IPS-15b (cell line): ENCODE results near the gene MFNG.
"Not testable (repeated sequence)": the region's sequence is repeated elsewhere in the genome, so short reads cannot be mapped to it uniquely, and the experiment has no call there.

Source experiments
- H3K27me3 ChIP-seq: one replicate; pipeline ENCODE4 v1.6.1; 2013; ENCODE audit warnings: low read length; ENCODE audit not compliant: control insufficient read depth, insufficient read depth
- H3K36me3 ChIP-seq: one replicate; pipeline ENCODE4 v1.6.1; 2013; ENCODE audit warnings: low read length; ENCODE audit not compliant: control insufficient read depth, insufficient read depth
- H3K4me1 ChIP-seq: one replicate; pipeline ENCODE4 v1.6.1; 2013; ENCODE audit warnings: mild to moderate bottlenecking, low read length; ENCODE audit not compliant: control insufficient read depth, insufficient read depth
- H3K4me3 ChIP-seq: one replicate; pipeline ENCODE4 v1.5.1; 2013; ENCODE audit warnings: low read depth, low read length
- H3K9ac ChIP-seq: one replicate; pipeline ENCODE4 v1.6.1; 2013; ENCODE audit warnings: low read depth, mild to moderate bottlenecking, low read length
- H3K9me3 ChIP-seq: one replicate; pipeline ENCODE4 v1.6.1; 2013; ENCODE audit warnings: mild to moderate bottlenecking, low read length; ENCODE audit not compliant: control insufficient read depth, insufficient read depth

MFNG gene

DNA sequence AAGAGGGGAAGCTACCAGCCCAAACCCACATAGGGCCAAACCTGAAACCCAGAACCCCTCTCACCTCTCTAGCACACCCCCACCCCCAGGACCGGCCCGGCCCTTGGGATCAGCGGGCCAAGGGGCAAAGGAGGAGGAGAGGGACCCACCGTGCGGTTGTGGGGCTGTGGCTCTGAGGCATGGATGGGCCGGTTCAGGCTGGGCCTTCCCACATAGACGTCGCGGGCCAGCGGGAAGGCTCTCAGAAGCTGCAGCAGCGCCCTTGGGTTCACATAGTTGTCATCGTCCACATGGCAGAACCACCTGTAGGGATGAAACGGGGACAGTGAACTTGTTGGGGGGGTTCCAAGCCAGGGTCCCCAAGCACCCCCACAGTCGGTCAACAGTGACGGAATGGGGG lies 7.0 kb downstream of the MFNG start:
- no peaks in the 10 kb centered on the region for H3K36me3 ChIP-seq

DNA sequence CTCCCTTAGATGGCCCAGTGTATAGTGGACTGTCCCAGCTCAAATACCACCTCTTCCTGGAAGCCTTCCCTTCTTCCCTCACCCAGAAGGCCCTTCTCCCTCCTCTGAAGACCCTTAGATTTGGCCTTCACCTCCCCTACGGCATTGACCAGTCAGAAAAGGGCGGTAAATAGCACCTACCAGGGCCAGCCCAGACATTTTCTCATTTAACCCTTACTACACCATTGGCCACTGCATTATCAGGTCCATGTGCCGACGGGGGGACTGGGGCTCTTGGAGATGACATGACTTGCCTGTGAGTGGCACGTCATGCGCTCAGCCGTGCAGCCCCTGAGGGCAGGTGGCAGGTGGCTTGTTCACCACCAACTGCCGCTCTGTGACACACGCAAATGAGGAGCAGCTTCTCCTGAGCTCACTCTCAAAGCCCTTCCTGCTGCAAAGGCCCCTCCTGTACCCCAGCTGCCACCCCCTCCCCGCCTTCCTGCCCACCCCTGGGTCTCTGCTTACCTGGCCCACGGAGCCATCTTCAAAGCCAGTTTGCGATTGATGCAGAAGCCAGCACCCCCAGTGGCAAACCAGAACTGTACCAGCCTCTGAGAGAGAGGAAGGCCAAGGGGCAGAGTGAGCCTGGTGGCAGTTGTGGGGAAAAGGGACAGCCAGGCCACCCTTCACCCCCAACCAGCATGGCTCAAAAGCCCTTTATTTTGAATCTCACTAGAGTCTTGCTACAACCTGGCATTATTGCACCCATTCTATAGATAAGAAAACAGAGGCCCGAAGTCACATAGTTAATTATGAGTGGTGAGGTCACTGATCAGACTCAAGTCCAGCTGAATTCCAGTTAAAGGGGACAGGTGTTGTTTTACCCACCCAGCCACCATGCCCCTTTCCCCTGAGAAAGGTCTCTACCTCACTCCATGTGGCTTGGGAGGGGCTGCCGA lies 9.5 kb downstream of the MFNG start:
- no peak overlapping the region for H3K9ac ChIP-seq
- no peak overlapping the region for H3K4me3 ChIP-seq
- H3K27me3 ChIP-seq, result no peaks in the 10 kb centered on the region
- H3K4me1 ChIP-seq, result no peaks in the 10 kb centered on the region
- H3K36me3 ChIP-seq, result no peaks in the 10 kb centered on the region
- no peaks in the 10 kb centered on the region for H3K9me3 ChIP-seq

More for the DNA sequence above, 7.0 kb downstream of the MFNG start:
- Histone ChIP-seq H3K4me3 (no peak overlapping the region), H3K27me3 (no peaks in the 10 kb centered on the region), H3K9me3 (no peaks in the 10 kb centered on the region), H3K4me1 (no peaks in the 10 kb centered on the region), H3K9ac (no peak overlapping the region)

- Histone ChIP-seq H3K4me1 (no peaks in the 10 kb centered on the region), H3K4me3 (no peak overlapping the region), H3K36me3 (peaks cover 2% of the 10 kb centered on the region), H3K27me3 (no peaks in the 10 kb centered on the region), H3K9me3 (no peaks in the 10 kb centered on the region), H3K9ac (no peak overlapping the region)
Observed at GRCh38 chr22:37474447-37475090, 11.6 kb downstream of the MFNG start.

- no peaks in the 10 kb centered on the region for H3K27me3 ChIP-seq
- H3K9me3 ChIP-seq, result no peaks in the 10 kb centered on the region
- H3K9ac ChIP-seq, result no peak overlapping the region
- H3K36me3 ChIP-seq, result peaks cover 2% of the 10 kb centered on the region
- H3K4me1 ChIP-seq, result no peaks in the 10 kb centered on the region
- H3K4me3 ChIP-seq, result no peak overlapping the region
Observed at GRCh38 chr22:37473437-37473946, 12.7 kb downstream of the MFNG start.

GRCh38 chr22:37472418-37473006 lies 13.7 kb downstream of the MFNG start:
- no peaks in the 10 kb centered on the region for H3K4me1 ChIP-seq

DNA sequence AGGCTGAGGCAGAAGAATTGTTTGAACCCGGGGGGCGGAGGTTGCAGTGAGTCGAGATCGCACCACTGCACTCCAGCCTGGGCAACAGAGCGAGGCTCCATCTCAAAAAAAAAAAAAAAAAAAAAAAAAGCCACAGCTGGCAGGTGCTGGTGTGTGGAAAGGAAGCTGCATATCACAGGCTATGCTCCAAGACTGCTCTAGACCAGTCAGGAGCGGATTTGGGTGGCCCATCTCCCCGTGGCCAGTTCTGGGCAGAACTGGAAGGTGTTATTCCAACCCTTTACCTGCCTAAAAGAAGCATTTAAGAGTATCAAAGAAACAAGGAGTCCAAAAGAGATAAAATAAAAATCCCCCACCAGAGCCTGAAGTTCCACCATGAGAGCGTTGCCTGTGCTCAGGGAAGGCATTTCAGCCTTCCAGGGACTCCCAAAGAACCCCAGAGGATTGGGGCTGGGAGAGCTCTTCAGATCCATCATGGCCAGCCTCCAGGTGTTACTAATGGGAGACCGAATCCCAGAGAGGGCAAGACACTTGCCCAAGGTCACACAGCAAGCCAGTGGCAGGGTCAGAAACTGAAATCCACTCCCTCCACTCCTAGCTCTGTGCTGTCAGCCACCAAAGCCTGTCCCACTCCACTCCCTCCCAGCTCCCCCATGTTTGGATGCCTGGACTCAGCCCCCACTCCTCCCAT lies 14.3 kb downstream of the MFNG start:
- Histone ChIP-seq H3K4me3 (no peak overlapping the region), H3K9ac (no peak overlapping the region), H3K27me3 (no peaks in the 10 kb centered on the region), H3K4me1 (no peaks in the 10 kb centered on the region), H3K9me3 (no peaks in the 10 kb centered on the region), H3K36me3 (peaks cover 2% of the 10 kb centered on the region)

More at GRCh38 chr22:37472418-37473006, 13.7 kb downstream of the MFNG start:
- Histone ChIP-seq H3K36me3 (peaks cover 2% of the 10 kb centered on the region), H3K9me3 (no peaks in the 10 kb centered on the region), H3K4me3 (no peak overlapping the region), H3K27me3 (no peaks in the 10 kb centered on the region), H3K9ac (no peak overlapping the region)

DNA sequence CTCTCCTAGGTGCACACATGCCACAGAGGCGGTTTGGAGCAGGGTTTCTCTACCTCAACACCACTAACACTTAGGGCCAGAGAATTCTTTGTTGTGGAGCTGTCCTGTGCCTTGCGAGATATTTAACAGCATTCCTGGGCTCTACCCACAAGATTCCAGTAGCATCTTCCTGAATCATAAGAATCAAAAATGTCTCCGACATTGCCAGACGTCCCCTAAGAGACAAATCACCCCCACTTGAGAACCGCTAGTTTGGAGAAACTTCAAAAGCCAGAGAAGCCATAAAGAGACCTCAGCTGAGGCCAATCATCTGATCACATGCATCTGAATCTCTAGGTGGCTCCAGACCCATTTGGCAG lies 16.1 kb downstream of the MFNG start:
- H3K4me1 ChIP-seq, result no peaks in the 10 kb centered on the region
- H3K9me3 ChIP-seq, result no peaks in the 10 kb centered on the region

DNA sequence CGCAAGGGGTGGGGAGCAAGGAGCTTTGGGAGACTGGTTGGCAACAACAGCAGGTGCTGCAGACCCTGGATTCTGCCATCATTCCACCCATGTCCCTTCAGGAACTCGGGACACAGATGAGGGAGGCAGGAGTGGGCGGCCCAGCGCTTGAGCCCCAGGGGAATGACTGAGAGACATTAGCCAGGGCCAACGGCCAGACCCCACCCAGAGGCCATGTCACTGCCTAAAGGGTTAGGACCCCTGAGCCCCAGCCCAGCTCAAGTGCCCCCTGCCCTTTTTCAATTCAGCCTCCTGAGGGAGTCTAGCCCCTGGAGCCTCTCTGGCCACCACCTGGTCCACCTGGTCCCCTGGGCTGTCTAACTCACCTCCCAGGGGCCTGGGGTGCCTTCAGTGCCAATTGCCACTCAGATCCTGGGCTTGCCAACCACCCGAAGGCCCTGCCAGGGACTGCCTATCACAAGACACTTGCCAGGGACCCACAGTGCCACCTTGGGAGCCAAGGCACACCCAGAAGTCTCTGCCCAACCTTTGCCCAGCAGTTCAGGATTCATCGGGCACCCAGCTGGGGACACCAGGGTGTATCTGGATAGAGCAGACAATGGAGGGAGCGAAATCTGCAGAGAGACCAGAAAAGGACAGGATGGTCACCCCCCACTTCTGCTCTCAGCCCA lies 16.6 kb downstream of the MFNG start:
- peaks cover 2% of the 10 kb centered on the region for H3K36me3 ChIP-seq
- H3K9ac ChIP-seq, result no peak overlapping the region

More for the DNA sequence above, 16.1 kb downstream of the MFNG start:
- Histone ChIP-seq H3K27me3 (no peaks in the 10 kb centered on the region), H3K4me3 (no peak overlapping the region), H3K36me3 (peaks cover 2% of the 10 kb centered on the region), H3K9ac (no peak overlapping the region)

DNA sequence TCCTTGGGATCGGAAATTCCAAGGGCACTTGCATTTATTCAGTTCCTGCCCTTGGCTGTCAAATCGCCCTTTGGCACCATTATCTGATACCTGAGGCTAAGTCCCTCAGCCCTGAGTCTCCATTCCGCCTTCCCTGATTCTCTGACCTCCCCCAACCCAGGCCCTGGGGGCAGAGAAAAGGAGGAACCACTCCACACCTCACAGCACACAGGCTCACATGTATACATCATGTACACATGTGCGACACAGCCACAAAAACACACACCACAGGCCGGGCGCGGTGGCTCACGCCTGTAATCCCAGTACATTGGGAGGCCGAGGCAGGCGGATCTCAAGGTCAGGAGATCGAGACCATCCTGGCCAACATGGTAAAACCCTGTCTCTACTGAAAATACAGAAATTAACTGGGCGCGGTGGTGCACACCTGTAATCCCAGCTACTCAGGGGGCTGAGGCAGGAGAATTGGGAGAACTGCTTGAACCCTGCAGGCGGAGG lies 17.9 kb downstream of the MFNG start:
- not testable (repeated sequence) for H3K4me1 ChIP-seq, H3K9ac ChIP-seq, H3K9me3 ChIP-seq, H3K27me3 ChIP-seq, H3K36me3 ChIP-seq, H3K4me3 ChIP-seq

More for the DNA sequence above, 16.6 kb downstream of the MFNG start:
- no peak overlapping the region for H3K4me3 ChIP-seq
- no peaks in the 10 kb centered on the region for H3K4me1 ChIP-seq
- no peaks in the 10 kb centered on the region for H3K9me3 ChIP-seq
- H3K27me3 ChIP-seq, result no peaks in the 10 kb centered on the region

- Histone ChIP-seq H3K36me3 (peaks cover 2% of the 10 kb centered on the region), H3K9ac (no peak overlapping the region), H3K27me3 (no peaks in the 10 kb centered on the region), H3K4me1 (no peaks in the 10 kb centered on the region), H3K9me3 (no peaks in the 10 kb centered on the region), H3K4me3 (no peak overlapping the region)
Observed at GRCh38 chr22:37467391-37467955, 18.7 kb downstream of the MFNG start.
